HL-60 (cell line): ENCODE data around the gene DDX25.

Source experiments
- DNase-seq, 2 experiments: peaks; one replicate each; pipeline ENCODE4 v3.0.0-alpha.2; 2010 to 2020; ENCODE audit warnings: low read depth in 1 of 2, low spot score in 1 of 2
- H3K27ac ChIP-seq: fragments of 250-450 bp; sonication (Bioruptor Pico); replicated peaks from 2 replicates; pipeline ENCODE4 v1.5.1; 2020; ENCODE audit warnings: mild to moderate bottlenecking, moderate library complexity
- H3K27me3 ChIP-seq: fragments of 250-450 bp; sonication (Bioruptor Pico); 2 replicates; pipeline ENCODE4 v1.5.1; 2021; ENCODE audit warnings: mild to moderate bottlenecking, moderate library complexity; ENCODE audit not compliant: insufficient read depth, poor library complexity, severe bottlenecking
- H3K4me3 ChIP-seq: replicated peaks from 2 replicates; pipeline ENCODE4 v1.5.1; 2011; ENCODE audit warnings: mild to moderate bottlenecking, control low read depth, low read length; ENCODE audit not compliant: insufficient read depth
- CTCF ChIP-seq: IDR thresholded peaks from one replicate; pipeline ENCODE4 v1.5.1; 2011; ENCODE audit warnings: low read length, control low read depth, inconsistent platforms; ENCODE audit not compliant: insufficient read depth
- GABPA ChIP-seq: IDR thresholded peaks from 2 replicates; pipeline ENCODE4 v1.6.1; 2012; ENCODE audit warnings: low read depth
- POLR2AphosphoS5 ChIP-seq: IDR thresholded peaks from 2 replicates; pipeline ENCODE4 v1.6.1; 2012; ENCODE audit warnings: low read depth
- REST ChIP-seq: IDR thresholded peaks from 2 replicates; pipeline ENCODE4 v1.6.1; 2012; ENCODE audit warnings: low read depth; ENCODE audit not compliant: insufficient replicate concordance
- SPI1 ChIP-seq: IDR thresholded peaks from 2 replicates; pipeline ENCODE4 v1.6.1; 2012; ENCODE audit warnings: low read depth, mild to moderate bottlenecking, borderline replicate concordance

DDX25 gene

GRCh38 chr11:125874556-125875124 lies 29.7 kb upstream of the DDX25 start:
- no peak overlapping the region for H3K4me3 ChIP-seq
- H3K27me3 ChIP-seq, result peaks cover under 1% of the 10 kb centered on the region
- TF ChIP-seq CTCF, result peak; percentile 62
- TF ChIP-seq GABPA, result no peak
- no peak for TF ChIP-seq POLR2AphosphoS5
- peak in 1 of 2 experiments; percentile 71 for DNase-seq
- no peak overlapping the region for H3K27ac ChIP-seq

- no peak overlapping the region for H3K27ac ChIP-seq
- no peak overlapping the region for H3K4me3 ChIP-seq
- TF ChIP-seq CTCF (no peak), GABPA (no peak), SPI1 (no peak), REST (no peak)
- H3K27me3 ChIP-seq, result peaks cover 5% of the 10 kb centered on the region
- DNase-seq, result no peak
Measured at GRCh38 chr11:125881291-125881690, 23.0 kb upstream of the DDX25 start.

GRCh38 chr11:125883375-125883774 lies 20.9 kb upstream of the DDX25 start:
- no peak for DNase-seq
- H3K27me3 ChIP-seq, result peaks cover 5% of the 10 kb centered on the region
- no peak overlapping the region for H3K27ac ChIP-seq
- H3K4me3 ChIP-seq, result no peak overlapping the region
- no peak for TF ChIP-seq SPI1
- TF ChIP-seq GABPA, result no peak
- TF ChIP-seq CTCF, result no peak
- no peak for TF ChIP-seq POLR2AphosphoS5
- no peak for TF ChIP-seq REST

GRCh38 chr11:125886997-125887372 lies 17.3 kb upstream of the DDX25 start:
- Histone ChIP-seq H3K27ac (peak overlapping the region; percentile 36; the same call in 1 of the 2 replicates), H3K27me3 (no peaks in the 10 kb centered on the region), H3K4me3 (0 out of 2 replicates have a peak overlapping the region, but pooled peaks have one; percentile 71)
- TF ChIP-seq GABPA (no peak), SPI1 (no peak), CTCF (no peak), POLR2AphosphoS5 (no peak), REST (no peak)
- DNase-seq, result no peak
